HG02970 (cell line): ENCODE data around the gene UNC79.

ENCODE experiments used
- ATAC-seq: cut with Tn5 transposase; IDR thresholded peaks from one replicate; pipeline ENCODE4 v1.9.1; 2021; ENCODE audit warnings: mild to moderate bottlenecking, moderate library complexity, moderate number of reproducible peaks; ENCODE audit not compliant: unreplicated experiment, low FRiP score

Gene UNC79

GRCh38 chr14:93648440-93649168 is 217.9 kb downstream of the UNC79 start:
- ATAC-seq = no peak

DNA sequence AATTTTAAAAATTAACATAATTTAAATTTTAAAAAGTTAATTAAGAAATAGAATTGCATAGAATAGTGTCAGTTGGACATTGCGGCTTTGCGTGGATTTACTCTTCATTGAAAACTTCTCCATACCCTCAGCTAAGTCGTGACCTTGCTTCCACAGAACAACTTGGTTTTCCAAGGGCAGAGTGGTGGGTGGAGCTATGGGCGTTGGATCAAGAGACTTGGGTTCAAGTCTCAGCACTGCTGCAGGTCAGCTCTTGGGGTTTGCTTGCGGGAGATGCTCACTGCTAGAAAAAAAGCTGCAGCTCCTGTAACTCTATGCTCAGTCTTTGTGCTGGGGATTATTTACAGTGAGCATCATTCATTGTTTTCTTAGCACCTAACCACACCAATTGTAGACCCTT is 223.9 kb downstream of the UNC79 start:
- ATAC-seq = no peak

- no peak for ATAC-seq
These were observed 224.5 kb downstream of the UNC79 start for GRCh38 chr14:93655078-93655750.

- ATAC-seq = no peak
These were observed 227.1 kb downstream of the UNC79 start for GRCh38 chr14:93657875-93658274.

DNA sequence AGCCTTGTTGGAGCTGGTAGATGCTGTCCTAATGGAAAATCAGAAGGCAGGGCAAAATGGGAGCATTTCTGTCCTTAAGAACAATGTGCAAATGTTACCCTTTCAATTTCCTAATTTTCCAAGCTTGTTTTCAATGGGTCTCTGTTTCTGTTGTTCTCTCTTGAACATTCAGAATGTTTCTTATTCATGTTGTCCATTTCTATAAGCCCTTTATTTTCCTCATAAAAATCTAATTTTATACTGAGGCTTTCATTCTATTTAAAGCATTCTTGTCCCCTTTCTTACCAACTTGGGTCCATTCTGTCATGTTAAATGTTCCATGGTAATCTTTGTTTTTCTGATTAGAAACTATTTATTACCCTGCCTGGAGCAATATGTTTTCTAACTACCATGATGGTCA is 232.6 kb downstream of the UNC79 start:
- no peak for ATAC-seq

DNA sequence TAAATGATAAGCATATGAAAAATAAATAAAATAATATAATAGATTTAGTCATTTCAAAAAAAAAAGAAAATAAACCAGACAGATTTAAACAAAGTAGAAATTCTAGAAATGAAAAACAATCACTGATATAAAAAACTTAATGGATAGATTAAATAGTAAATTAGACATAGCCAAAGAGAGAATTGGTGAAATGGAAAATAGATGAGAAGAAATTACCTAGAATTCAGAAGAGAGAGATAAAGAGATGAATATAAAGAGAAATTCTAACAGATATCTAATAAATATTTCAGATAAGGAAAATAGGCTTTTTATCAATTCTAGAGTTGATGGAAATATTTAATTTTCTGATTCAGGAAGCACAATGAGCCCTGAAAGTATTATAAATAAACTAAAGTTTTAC is 234.4 kb downstream of the UNC79 start:
- no peak for ATAC-seq

- no peak for ATAC-seq
These were observed 238.9 kb downstream of the UNC79 start for GRCh38 chr14:93669632-93670031.

- ATAC-seq = no peak
These were observed 243.6 kb downstream of the UNC79 start for GRCh38 chr14:93674343-93674742.

- ATAC-seq = no peak
These were observed 244.9 kb downstream of the UNC79 start for GRCh38 chr14:93675651-93676050.

GRCh38 chr14:93676416-93676958 is 245.7 kb downstream of the UNC79 start:
- ATAC-seq = no peak

DNA sequence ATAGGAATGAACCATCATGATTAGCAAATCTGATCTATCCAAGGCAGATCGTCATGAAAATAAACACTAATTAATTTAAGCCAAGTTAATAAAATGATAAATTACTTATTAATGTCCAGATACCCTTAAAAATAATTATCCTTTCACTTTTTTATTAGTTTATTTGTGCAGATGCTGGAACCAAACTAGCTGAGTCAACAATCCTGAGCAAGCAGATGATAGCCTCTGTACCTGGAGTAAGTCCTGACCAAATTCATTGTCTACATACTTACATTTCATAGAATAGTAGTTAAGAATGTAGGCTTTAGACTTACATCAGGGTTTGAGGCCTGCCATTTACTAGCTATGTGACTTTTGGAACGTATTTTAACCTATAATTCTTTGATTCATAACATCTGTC is 251.7 kb downstream of the UNC79 start:
- ATAC-seq = no peak

DNA sequence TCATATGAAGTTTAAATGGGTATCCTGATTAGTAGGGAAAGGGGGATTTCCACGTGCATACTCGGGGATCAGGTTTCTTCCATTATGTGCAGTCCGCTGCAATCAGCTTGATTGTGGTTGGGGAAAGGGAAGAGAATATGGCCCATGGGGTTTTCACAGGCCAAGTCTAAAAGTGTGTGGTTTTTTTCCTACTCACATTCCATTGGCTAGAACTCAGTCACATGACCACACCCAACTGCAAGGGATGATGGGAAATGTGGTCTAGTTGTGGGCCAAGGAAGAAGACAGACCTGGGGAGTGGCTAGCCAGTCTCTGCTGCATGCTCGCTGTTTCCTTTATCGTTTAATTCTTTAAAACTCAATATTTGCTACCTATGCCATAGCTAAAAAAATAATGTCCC is 252.5 kb downstream of the UNC79 start:
- no peak for ATAC-seq

DNA sequence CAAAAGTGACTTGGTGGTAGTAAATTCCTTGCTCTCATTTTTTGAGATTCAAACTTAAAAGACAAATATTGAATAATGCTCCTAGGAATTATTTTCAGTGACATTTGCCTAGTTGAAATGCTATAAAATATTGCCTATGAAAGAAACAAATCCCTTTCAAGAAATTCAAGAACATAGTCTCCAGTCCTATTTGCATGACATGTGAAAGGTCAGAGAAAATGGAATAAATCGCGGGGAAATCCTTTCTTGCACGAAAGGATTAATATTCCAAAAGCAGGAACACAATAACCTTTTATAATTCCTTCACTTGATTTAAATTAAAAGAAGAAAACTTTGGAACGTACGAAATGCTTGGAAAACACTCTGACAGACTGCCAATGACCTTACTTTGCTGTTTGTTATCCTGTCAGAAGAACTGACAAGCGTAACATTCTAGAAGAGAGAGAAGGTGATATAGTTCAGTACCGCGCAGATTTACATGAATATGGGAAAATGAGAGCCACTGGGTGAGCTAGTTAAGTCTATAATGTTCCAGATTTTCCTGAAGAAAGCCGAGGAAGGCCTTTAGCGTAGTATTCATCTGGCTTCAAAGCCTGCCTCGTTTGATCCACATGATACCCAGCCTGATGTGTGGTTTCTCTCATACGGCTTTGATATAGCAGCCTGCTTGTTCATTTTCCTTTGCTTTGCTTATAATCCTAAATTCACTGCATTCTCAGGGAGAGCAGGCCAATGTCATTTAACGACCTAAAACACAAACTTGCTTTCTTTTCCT is 254.6 kb downstream of the UNC79 start:
- ATAC-seq = no peak

DNA sequence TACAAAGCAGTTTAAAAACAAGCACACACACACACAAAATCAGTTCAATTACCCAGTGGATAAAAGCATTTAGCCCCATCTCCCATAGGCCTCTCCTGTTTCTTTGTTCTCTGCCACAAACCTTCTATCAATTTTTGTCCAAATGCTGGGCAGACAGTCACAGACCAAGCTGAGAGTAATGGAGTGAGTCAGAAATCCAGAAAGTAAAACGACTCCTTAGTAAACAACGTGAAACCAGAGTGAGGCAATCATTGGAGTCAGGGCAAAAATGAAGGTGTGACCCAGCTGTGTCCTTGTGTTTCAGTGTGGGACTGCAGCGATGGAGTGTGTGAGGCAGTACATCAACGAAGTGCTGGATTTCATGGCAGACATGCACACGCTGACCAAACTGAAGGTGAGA is 255.5 kb downstream of the UNC79 start:
- no peak for ATAC-seq

DNA sequence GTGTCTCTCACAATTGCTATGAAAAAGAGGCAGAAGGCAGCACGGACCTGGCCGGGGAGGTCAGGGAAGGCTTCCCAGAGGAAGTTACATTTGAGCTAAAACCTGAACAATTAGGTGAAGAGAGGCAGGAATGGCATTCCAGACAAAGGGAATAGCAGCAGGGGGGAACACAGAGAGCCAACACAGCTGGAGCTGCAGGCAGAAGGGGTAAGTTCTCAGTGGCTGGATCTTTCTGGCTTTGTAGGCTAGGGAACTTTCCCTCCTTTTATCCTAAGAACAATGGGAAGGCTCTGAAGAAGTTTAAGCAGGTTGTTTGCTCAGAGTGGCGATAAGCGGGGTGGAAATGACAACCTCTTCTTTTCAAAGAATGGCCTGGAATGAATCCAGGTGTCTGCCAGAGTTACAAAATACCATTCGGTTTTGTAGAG is 257.5 kb downstream of the UNC79 start:
- ATAC-seq = no peak

GRCh38 chr14:93688820-93689219 is 258.1 kb downstream of the UNC79 start:
- ATAC-seq = no peak

GRCh38 chr14:93690146-93690545 is 259.4 kb downstream of the UNC79 start:
- ATAC-seq = no peak

DNA sequence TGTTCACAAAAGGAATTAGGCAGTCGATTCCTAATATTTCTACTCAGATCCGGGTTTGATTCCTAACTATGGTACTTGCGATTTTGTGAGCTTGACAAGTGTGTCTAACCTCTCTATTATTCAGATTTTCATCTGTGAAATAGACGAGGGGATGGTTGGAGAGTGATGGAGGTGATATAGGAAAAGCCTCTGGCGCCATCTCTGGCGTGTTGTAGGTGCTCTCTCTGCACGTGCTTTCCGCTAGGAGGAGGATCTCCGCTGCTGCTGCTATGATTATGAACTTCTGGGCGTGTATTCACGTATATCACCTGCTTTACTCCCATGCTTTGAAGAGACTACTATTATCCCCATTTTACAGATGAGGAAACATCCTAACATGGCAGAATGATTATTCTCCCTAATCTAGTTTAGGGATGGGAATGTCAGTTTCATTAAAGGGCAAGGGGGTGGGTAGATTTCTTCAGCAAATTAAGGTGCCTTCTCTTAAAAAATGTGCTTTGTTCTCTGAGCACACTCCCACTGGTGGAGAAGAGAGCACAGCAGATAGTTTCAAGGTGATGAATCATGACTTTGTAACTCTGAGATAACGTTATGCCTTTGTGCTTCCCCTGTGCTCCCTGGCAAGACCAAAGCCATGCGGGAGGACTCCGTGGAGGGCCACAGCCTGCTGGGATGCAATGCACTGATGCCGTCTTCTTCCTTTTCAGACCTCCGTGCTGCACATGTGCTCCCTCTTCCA is 260.5 kb downstream of the UNC79 start:
- ATAC-seq = no peak

- ATAC-seq = no peak
These were observed 263.2 kb downstream of the UNC79 start for GRCh38 chr14:93693914-93694313.

GRCh38 chr14:93700928-93701327 is 270.2 kb downstream of the UNC79 start:
- no peak for ATAC-seq
